Endothelial cell of umbilical vein (primary cell): ENCODE measurements around the gene UGT1A5.

ENCODE experiments used
- CTCF ChIP-seq, 2 donors: IDR thresholded peaks; 1 replicate in 1 of 2; 2 replicates in 1 of 2; pipeline ENCODE4 v1.5.1; 2011; ENCODE audit warnings: low read length in 2 of 2, mild to moderate bottlenecking in 2 of 2, moderate library complexity in 2 of 2, control low read depth in 1 of 2, inconsistent platforms in 1 of 2, low read depth in 1 of 2; ENCODE audit not compliant: insufficient read depth in 1 of 2; ENCODE audit errors: extremely low read depth in 1 of 2
- EZH2 ChIP-seq: IDR thresholded peaks from 2 replicates; pipeline ENCODE4 v1.6.1; 2012; ENCODE audit warnings: borderline replicate concordance, low read depth, mild to moderate bottlenecking, moderate library complexity, low read length, inconsistent platforms; ENCODE audit not compliant: severe bottlenecking
- FOS ChIP-seq: IDR thresholded peaks from 2 replicates; pipeline ENCODE4 v1.6.1; 2011; ENCODE audit warnings: mild to moderate bottlenecking, low read length, moderate library complexity, borderline replicate concordance; ENCODE audit not compliant: insufficient read depth
- JUN ChIP-seq: IDR thresholded peaks from 2 replicates; pipeline ENCODE4 v1.6.1; 2011; ENCODE audit warnings: borderline replicate concordance, low read depth; ENCODE audit not compliant: insufficient read length, insufficient read depth
- MYC ChIP-seq: IDR thresholded peaks from one replicate; pipeline ENCODE4 v1.6.1; 2011; ENCODE audit warnings: mild to moderate bottlenecking, low read depth, low read length
- POLR2A ChIP-seq: IDR thresholded peaks from 2 replicates; pipeline ENCODE4 v1.6.1; 2012; ENCODE audit warnings: low read depth, mild to moderate bottlenecking, control low read depth, low read length
- POLR2AphosphoS5 ChIP-seq: IDR thresholded peaks from 2 replicates; pipeline ENCODE4 v1.6.1; 2012; ENCODE audit warnings: low read depth, mild to moderate bottlenecking, control low read depth, low read length, moderate library complexity; ENCODE audit not compliant: insufficient read depth
- TF ChIP-seq, protein P1 (sequence below): IDR thresholded peaks from 2 replicates; pipeline ENCODE4 v1.6.1; 2011; ENCODE audit not compliant: insufficient read depth, insufficient read length

DNA sequence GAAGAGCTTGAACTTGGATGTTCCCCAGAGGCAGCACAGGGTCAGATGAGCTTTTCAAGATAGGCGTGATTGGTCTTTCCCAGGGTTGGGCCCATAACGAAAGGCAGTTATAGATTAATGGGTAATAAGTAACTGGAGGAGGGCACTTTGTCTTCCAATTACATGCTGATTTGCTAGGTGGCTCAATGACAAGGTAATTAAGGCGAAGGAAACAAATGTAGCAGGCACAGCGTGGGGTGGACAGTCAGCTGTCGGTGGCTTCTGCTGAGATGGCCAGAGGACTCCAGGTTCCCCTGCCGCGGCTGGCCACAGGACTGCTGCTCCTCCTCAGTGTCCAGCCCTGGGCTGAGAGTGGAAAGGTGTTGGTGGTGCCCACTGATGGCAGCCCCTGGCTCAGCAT, 5.8 kb downstream of the UGT1A5 start, which contains the start of gene UGT1A4:
- TF ChIP-seq EZH2 (no peak), CTCF (IDR thresholded peaks at IDR 0.05; ENCODE audit: extremely low read depth in 1 of 2, insufficient read depth in 1 of 2, low read depth in 1 of 2, low read length in 2 of 2) (no peak), POLR2A (no peak), POLR2AphosphoS5 (no peak), MYC (no peak), JUN (no peak), FOS (no peak)
- TF ChIP-seq, protein P1, sequence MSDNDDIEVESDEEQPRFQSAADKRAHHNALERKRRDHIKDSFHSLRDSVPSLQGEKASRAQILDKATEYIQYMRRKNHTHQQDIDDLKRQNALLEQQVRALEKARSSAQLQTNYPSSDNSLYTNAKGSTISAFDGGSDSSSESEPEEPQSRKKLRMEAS = no peak
